Activated T-cell treated with anti-CD3 and anti-CD28 coated beads, Interleukin-2, amount 50 U/mL, for 48 hours (primary cell): ENCODE results near the gene B4GAT1.
A peak's percentile ranks its signal among the peaks of the same experiment; 100 is the strongest.
"Not testable (repeated sequence)": the region's sequence is repeated elsewhere in the genome, so short reads cannot be mapped to it uniquely, and the experiment has no call there.

ENCODE experiments used
- DNase-seq, 2 experiments: peaks; one replicate each; pipeline ENCODE4 v3.0.0-alpha.2; 2020

The B4GAT1 gene

DNA sequence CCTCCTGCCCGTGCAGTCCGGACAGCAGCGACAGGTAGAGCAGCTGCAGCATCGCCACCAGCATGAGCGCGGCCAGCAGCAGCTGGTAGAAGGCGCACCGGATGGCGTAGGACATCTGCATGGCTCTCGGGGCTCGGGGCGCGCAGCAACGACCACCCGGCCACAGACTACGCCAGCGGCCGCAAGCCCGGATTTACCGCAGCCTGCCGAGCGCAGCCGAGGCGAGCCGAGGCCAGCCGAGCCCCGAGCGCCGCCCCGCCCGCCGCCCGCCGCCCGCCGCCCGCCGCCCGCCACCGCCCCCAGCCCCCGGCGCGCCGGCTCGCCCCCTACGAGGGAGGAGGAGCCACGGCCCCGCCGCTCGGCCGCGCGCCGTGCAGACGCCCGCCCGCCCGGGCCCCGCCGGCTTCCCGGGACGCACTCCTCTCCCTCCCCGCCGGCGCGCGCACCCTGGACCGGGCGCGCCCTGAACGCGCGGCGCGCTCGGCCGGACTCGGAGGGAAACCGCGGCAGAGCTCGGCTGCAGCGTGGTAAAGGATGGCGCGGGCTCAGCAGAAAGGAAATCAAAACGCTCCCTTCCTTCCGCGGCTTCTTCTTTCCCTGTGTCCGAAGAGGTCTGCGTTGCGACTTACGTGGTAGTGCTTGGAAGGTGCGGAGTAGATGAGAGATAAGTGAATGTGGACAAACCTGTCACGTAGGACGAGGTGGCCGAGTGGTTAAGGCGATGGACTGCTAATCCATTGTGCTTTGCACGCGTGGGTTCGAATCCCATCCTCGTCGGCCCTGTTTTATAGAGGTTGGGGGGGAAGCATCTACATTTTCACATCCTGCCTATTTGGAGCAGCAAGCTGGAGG is at the start of gene B4GAT1:
Gene B4GAT1, minus strand, starts transcription at position 205 of the 852 bp plus-strand sequence. Its CDS starts 84 bp downstream, at position 121.
- DNase-seq: peak; percentile 93 to 94

GRCh38 chr11:66393954-66394353 is 46.5 kb upstream of the B4GAT1 start:
- no peak for DNase-seq

GRCh38 chr11:66391322-66391721 is 43.9 kb upstream of the B4GAT1 start:
- DNase-seq: no peak

DNA sequence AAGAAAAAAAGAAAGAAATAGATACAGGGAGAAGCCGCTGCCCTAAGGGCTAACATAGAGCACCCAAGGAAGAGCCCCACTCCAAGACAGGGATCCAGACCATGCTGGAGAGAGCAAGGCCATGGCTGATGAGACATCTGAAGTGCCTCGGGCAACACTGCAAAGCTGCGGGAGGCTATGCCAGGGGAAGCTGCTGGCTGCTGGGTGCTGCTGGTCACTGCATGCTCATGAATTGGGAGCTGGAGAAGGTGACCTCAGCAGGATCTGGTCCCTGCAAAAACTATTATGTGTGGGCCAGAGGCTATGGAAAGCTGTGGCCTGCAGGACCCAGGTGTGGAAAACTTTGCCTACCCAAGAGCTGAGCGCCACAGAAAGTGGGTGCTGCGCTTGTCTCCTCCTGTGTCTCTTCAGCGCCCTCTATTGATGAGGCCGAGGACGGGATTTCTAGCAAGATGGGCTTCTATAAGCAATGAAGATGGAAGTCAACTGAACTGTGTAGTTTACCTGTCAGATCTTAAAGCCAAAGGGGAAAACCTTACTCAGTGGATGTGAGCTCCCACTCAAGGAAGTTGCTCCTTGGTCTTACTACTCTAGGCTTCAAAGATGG is 41.5 kb upstream of the B4GAT1 start:
- DNase-seq: peak; percentile 80 to 81

DNA sequence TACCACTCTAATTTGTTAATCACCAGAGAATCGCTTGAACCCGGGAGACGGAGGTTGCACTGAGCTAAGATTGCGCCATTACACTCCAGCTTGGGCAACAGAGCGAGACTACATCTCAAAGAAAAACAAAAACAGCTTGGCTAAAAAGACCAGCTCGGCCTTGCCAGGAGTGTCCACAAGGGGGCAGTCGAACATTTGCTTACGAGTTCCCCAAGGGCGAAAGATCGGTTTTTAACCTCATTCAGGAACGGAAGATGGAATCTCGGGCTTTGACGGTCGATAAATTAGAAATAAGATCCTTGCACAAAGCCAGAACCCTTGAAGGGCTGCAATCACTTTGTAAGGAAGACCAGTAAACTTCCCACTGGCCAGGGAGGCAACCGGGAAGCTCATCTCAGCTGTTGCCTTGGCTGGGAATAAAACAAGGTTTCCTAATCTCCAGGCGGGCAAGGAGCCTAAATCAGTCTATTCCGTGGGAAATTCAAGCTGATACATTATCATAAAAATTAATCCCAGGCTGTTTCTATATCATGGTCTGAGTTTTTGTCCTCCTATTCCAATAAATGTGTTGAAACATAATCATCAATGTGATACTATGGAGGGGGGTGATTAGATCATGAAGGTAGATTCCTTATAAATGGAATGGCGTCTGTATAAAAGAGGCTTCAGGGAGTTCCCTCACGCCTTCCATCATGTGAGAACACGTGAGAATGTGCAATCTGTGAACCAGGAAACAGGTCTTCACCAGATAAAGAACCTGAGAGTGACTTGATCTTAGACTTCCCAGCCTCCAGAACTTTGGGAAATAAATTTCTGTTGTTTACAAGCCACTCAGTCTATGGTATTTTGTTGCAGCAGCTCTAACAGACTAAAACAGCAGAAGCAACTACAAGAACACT is 39.0 kb upstream of the B4GAT1 start:
- peak; percentile 89 to 91 for DNase-seq

DNA sequence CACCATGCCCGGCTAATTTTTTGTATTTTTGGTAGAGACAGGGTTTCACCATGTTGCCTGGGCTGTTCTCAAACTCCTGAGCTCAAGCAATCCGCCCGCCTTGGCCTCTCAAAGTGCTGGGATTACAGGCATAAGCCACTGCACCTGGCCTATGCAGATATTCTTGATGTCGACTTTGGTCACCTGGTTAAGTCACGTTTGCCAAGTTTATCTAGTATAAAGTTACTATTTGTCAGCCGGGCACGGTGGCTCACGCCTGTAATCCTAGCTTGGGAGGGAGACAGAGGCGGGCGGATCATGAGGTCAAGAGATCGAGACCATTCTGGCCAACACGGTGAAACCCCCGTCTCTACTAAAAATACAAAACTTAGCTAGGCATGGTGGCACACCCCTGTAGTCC is 36.9 kb upstream of the B4GAT1 start:
- DNase-seq: not testable (repeated sequence)

DNA sequence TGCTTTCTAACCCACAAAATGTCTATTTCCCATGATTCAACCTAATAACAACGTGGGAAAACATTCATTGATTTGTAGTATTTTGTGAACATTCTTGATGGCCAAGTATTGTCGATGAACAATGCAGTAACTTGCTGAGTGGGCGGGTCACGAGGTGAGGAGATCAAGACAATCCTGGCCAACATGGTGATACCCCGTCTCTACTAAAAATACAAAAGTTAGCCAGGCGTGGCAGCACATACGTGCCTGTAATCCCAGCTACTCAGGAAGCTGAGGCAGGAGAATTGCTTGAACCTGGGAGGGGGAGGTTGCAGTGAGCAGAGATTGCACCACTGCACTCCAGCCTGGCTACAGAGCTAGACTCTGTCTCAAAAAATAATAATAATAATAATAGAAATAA is 32.8 kb upstream of the B4GAT1 start:
- DNase-seq: peak in 1 of 2 experiments; percentile 19

- DNase-seq: not testable (repeated sequence)
Measured at GRCh38 chr11:66373690-66374287, 26.4 kb upstream of the B4GAT1 start.

DNA sequence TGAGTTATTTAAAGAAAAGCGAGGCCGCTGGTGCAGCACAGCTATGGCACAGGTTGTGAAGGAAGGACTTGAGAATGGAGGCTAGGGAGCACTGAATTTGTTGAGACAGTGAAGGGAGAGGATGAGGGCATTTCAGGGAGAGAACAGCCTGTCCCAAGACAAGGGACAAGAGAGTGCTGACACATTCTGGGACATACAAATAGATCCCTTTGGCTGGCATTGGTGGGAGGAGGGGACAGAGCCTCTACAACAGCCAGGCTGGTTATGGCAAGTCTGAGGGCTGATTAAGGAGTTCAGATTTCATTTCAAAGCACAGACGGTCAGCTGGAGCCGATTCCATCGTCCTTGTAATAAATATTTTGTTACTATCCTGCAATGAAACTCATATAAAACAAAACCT is 25.8 kb upstream of the B4GAT1 start:
- DNase-seq: no peak

DNA sequence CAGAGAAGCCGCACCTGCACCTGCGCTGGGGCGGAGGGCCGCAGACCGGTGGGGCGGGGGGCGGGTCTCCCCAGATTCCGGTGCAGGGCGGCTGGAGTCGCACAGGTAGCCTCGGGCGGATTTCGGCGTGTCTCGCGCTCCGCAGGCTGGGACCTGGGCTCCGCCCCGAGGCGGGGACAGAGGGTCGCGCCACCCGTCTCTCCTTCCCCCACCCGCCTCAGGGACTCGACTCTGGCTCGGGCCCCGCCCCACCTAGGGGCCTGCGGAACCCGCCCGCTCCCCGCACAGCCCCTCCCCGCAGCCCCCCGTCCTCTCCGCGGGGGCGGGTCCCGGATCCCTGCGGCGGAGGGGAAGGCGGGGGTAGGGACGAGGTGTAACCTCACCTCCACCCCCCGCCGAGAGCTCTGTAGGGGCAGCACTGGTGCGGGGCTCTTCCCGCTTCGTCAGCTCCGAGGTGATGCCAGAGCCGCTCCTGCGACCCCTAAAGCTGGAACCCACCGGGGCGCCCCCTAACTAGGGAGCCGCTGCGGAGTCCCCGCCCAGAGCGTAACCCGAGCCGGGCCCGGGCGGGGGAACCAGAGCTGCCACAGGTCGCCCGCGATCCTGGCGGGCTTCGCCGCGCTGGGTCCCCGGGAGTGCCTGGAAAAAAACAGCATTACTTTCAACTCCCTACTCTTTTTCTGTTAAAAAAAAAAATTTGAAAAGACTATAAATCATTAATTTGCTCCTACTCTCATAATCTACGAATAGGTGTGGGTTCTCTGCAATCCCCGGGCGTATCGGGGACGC is 24.4 kb upstream of the B4GAT1 start, which contains the start of gene SLC29A2:
Gene SLC29A2, minus strand, starts transcription at position 134 of the 789 bp plus-strand sequence. CDS start 169 bp downstream, outside the sequence.
- DNase-seq: peak; percentile 87 to 90

DNA sequence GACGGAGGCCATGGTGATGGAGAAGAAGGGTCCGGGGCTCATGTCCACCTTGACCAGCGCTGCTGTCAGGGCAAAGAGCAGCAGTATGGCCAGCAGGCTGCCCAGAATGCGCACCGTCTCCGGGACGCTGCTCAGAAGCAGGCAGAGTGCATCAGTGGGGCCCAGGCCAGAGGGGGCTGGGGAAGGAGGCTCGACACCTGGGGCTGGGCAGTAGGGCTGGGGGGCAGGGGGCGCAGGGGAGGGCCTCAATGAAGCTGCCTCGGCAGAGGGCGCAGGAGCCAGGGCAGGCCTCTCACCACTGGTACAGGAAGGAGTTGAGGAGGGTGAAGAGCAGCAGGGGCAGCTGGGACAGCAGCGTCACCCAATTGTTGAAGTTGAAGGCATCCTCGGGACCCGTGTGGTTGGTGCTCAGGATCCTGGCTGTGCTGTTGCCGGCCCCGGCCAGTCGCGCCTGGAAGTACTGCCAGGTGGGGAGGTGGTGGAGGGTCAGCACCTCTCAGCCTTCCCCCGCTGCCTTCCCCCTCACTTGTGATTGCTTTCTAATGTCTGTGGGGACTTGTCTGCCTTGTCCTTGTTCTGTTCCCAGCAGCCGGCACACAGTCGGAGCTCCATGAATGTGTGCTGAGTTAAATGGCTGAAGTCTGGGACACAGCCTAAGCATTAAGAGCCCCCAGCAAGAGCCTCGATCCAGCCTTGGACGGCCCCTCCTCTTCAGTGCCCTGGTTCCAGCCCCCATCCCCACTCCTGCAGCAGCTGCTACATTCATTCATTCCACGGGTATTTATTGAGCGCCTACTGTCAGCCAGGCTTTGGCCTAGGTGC is 21.9 kb upstream of the B4GAT1 start:
- DNase-seq: no peak

DNA sequence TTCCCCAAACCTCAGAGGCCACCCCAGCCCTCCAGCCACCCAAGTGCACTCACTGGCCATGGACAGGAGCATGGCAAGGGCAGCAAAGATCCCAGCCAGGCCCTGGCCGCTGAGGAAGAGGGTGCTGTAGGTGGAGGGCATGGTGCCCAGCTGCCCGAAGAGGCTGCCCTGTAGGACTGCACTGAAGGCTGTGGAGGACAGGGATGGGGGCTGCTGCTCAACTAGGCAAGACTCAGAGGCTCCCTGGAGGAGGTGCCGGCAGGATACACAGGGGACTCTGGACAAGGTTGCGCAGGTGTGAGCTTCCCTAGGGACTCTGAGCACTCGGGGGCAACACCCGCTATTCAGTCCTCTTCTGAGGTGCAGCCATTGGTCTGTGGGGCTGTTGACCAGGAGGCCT is 21.1 kb upstream of the B4GAT1 start:
- no peak for DNase-seq

DNA sequence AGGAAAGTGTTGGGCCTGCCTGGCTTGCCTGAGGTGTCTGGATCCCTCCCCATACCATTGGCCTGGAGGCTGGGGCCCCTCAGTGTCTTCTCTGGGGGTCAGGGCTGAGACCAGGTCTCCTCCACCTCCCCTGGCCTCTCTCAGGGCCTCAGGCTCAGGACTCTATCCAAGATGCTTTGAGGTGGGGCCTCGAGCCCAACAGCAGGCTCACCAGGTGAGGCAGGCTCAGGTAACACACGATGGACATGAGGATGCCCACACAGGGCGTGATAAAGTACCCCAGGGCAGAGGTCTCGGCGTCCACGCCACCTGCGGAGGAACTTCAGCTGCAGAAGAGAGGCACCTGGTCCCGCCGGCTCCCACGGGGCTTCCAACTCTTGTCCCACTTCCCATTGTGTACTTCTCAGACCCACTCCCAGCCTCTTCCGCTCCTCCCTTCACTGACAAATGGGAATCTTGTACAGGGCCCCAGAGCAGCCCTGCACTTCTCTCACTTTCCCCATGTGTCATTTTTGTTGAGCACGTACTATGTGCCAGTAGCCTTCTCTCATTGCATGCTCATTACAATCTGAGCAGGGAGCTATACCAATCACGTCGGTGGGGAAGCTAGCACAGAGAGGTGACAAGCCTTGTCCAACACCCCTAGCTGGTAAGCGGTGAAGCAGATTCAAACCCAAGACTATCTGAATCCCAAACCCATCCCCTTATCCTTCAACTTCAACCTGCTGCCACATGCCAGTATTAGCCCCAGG is 20.3 kb upstream of the B4GAT1 start:
- DNase-seq: no peak

DNA sequence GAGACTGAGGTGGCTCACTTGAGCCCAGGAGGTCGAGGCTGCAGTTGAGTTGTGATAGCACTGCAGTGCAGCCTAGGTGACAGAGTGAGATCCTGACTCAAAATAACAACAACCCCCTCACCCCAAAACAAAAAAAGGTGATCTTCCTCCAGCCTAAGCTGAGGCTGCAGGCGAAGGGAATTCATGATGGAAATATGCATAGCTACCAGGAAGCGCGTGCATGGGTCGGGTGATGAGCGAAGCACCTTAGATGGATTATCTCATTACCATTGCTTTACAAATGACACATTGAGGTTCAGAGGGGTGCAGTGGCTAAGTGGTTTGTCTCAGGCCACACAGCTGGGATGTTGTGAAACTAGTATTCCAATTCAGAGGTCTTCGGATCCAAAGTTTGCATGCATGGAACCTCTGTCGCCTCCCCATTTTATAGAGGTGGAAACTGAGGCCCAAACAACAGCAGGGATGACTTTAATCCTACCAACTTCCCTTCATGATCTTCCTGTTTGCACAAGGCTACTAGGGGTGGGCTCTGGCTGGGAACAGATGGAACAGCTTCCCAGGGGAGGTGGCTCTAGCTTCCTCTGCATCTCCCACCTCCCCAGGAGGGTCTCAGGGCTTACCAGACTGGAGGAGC is 19.5 kb upstream of the B4GAT1 start:
- no peak for DNase-seq

DNA sequence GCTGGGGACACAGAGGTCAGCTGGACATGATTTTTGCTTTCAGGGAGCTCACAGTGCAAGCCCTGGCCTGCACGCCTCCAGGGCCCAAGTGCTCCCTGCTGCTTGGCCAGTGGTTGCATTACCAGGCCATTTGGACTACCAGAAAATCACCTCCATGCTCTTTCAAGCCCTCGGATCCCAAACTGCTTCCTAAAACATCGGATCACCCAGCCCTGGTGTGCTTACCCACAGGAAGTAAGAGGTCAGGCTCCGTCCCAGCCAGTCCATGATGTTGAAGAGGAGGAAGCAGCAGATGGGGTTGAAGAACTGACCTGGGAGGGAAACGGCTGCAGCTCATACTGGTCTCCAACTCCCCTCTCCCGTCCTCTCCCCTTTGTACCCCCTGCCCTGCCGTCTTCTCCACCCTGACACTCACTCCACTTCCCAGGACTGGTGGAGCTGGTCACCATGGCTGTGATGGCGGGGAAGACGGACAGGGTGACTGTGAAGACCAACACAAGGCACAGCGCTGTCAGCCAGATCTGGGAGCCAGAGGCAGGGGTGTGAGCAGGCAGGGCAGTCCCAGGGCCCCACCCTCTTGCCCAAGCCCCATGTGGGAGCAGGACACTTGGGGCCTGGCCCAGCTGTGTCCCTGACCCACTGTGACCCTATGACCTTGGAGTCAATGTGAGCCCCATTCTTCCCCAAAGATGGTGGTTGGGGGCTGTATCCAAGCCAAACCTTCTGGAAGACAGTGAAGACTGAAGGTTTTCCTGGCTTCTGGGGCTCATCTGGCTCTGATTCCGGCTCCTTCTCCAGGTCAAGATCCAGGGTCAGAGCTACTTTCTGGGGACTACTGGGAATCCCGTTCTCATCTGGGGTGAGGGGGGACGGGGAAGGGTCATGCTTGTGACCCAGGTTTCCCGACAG is 18.5 kb upstream of the B4GAT1 start:
- DNase-seq: no peak

- DNase-seq: no peak
Measured at GRCh38 chr11:66365166-66365565, 17.7 kb upstream of the B4GAT1 start.

GRCh38 chr11:66363805-66364535 is 16.5 kb upstream of the B4GAT1 start:
- DNase-seq: peak; percentile 91 to 92

GRCh38 chr11:66363187-66363601 is 15.8 kb upstream of the B4GAT1 start:
- DNase-seq: no peak
